Measurements from ENCODE around the gene FAM20C.

DNA sequence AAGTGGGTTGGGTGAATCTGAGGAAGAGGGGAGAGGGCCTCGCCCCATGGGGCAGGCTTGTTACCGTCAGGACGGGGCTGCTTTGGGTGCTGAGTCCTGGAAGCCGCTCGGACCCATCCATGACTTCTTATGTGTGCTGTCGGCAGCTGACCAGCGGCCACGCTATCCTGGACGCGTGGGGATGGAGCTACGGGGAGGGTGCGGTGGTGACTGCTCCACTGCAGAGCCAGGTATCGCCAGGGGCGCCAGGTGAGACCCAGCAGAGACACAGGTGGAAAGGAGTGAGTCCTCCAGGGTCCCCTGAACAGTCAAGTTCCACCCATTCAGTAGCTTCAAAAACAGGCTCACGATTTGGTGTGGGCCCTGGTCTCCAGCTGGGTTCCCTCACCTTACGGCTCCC is 10.6 kb upstream of the FAM20C start:
- no peak for TF ChIP-seq POLR2A (IDR thresholded peaks at IDR 0.05)
- TF ChIP-seq, protein P1, sequence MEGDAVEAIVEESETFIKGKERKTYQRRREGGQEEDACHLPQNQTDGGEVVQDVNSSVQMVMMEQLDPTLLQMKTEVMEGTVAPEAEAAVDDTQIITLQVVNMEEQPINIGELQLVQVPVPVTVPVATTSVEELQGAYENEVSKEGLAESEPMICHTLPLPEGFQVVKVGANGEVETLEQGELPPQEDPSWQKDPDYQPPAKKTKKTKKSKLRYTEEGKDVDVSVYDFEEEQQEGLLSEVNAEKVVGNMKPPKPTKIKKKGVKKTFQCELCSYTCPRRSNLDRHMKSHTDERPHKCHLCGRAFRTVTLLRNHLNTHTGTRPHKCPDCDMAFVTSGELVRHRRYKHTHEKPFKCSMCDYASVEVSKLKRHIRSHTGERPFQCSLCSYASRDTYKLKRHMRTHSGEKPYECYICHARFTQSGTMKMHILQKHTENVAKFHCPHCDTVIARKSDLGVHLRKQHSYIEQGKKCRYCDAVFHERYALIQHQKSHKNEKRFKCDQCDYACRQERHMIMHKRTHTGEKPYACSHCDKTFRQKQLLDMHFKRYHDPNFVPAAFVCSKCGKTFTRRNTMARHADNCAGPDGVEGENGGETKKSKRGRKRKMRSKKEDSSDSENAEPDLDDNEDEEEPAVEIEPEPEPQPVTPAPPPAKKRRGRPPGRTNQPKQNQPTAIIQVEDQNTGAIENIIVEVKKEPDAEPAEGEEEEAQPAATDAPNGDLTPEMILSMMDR (IDR thresholded peaks at IDR 0.05) = no peak
- no peak for TF ChIP-seq POLR2AphosphoS5 (IDR thresholded peaks at IDR 0.05)
- TF ChIP-seq EP300 (IDR thresholded peaks at IDR 0.05) = no peak

Data from gastroesophageal sphincter (tissue), 3 donors.